ENCODE measurements around the gene BCAM. TPM values are rescaled to one million over a fixed set of nuclear protein-coding genes. Genes with fewer than 3 reads are reported as not detected.
"Not testable (repeated sequence)": the region's sequence is repeated elsewhere in the genome, so short reads cannot be mapped to it uniquely, and the experiment has no call there.

BCAM gene
- total and polyA plus RNA-seq, 5 donors from 2014 or later, result not detected

GRCh38 chr19:44823373-44823698 lies 14.4 kb downstream of the BCAM start:
- ATAC-seq (ENCODE audit: low read depth in 2 of 2), result no peak
- Mint-ChIP-seq H3K4me1 (no peaks in the 10 kb centered on the region), H3K9me3 (no peaks in the 10 kb centered on the region), H3K27me3 (peaks cover 15% of the 10 kb centered on the region), H3K4me3 (no peak overlapping the region), H3K36me3 (no peaks in the 10 kb centered on the region), H3K27ac (no peak overlapping the region)
- no peak for DNase-seq
- Histone ChIP-seq H3K9me3 (ENCODE audit: control insufficient read depth in 2 of 2, low read length in 2 of 2) (no peaks in the 10 kb centered on the region), H3K27me3 (ENCODE audit: control insufficient read depth, insufficient read depth, low read length) (no peaks in the 10 kb centered on the region), H3K4me3 (ENCODE audit: low read depth, low read length) (no peak overlapping the region), H3K27ac (ENCODE audit: insufficient read depth, low read length, poor library complexity, severe bottlenecking) (no peak overlapping the region), H3K36me3 (ENCODE audit: control insufficient read depth, insufficient read depth, low read length) (no peaks in the 10 kb centered on the region), H3K4me1 (ENCODE audit: control insufficient read depth, insufficient read depth, low read length, poor library complexity, severe bottlenecking) (no peaks in the 10 kb centered on the region)

GRCh38 chr19:44824761-44825160 lies 15.9 kb downstream of the BCAM start:
- H3K27me3 Mint-ChIP-seq, result peaks cover 15% of the 10 kb centered on the region
- no peak overlapping the region for H3K27ac ChIP-seq (ENCODE audit: insufficient read depth, low read length, poor library complexity, severe bottlenecking)
- no peaks in the 10 kb centered on the region for H3K4me1 ChIP-seq (ENCODE audit: control insufficient read depth, insufficient read depth, low read length, poor library complexity, severe bottlenecking)
- H3K4me3 ChIP-seq (ENCODE audit: low read depth, low read length), result no peak overlapping the region
- ATAC-seq (ENCODE audit: low read depth in 2 of 2) (no peak), DNase-seq (no peak)
- no peaks in the 10 kb centered on the region for H3K36me3 Mint-ChIP-seq
- H3K4me1 Mint-ChIP-seq, result no peaks in the 10 kb centered on the region
- H3K4me3 Mint-ChIP-seq, result no peak overlapping the region
- no peaks in the 10 kb centered on the region for H3K27me3 ChIP-seq (ENCODE audit: control insufficient read depth, insufficient read depth, low read length)
- no peaks in the 10 kb centered on the region for H3K9me3 ChIP-seq (ENCODE audit: control insufficient read depth in 2 of 2, low read length in 2 of 2)
- no peak overlapping the region for H3K27ac Mint-ChIP-seq
- peaks cover 0 to 1% (median 0%) of the 10 kb centered on the region in 7 donors for H3K9me3 Mint-ChIP-seq
- no peaks in the 10 kb centered on the region for H3K36me3 ChIP-seq (ENCODE audit: control insufficient read depth, insufficient read depth, low read length)

- H3K9me3 ChIP-seq (ENCODE audit: control insufficient read depth in 2 of 2, low read length in 2 of 2); H3K27ac ChIP-seq (ENCODE audit: insufficient read depth, low read length, poor library complexity, severe bottlenecking); H3K36me3 ChIP-seq (ENCODE audit: control insufficient read depth, insufficient read depth, low read length); ATAC-seq (ENCODE audit: low read depth in 2 of 2); DNase-seq; H3K4me3 ChIP-seq (ENCODE audit: low read depth, low read length); H3K36me3 Mint-ChIP-seq; H3K27ac Mint-ChIP-seq; H3K27me3 ChIP-seq (ENCODE audit: control insufficient read depth, insufficient read depth, low read length); H3K9me3 Mint-ChIP-seq; H3K4me3 Mint-ChIP-seq; H3K27me3 Mint-ChIP-seq; H3K4me1 ChIP-seq (ENCODE audit: control insufficient read depth, insufficient read depth, low read length, poor library complexity, severe bottlenecking); H3K4me1 Mint-ChIP-seq: not testable (repeated sequence)
These were observed 24.0 kb downstream of the BCAM start for GRCh38 chr19:44832875-44833274.

GRCh38 chr19:44834399-44834798 lies 25.5 kb downstream of the BCAM start:
- DNase-seq; ATAC-seq (ENCODE audit: low read depth in 2 of 2); H3K27me3 ChIP-seq (ENCODE audit: control insufficient read depth, insufficient read depth, low read length); H3K9me3 Mint-ChIP-seq; H3K27ac ChIP-seq (ENCODE audit: insufficient read depth, low read length, poor library complexity, severe bottlenecking); H3K4me3 ChIP-seq (ENCODE audit: low read depth, low read length); H3K36me3 ChIP-seq (ENCODE audit: control insufficient read depth, insufficient read depth, low read length); H3K27ac Mint-ChIP-seq; H3K27me3 Mint-ChIP-seq; H3K9me3 ChIP-seq (ENCODE audit: control insufficient read depth in 2 of 2, low read length in 2 of 2); H3K4me3 Mint-ChIP-seq; H3K4me1 ChIP-seq (ENCODE audit: control insufficient read depth, insufficient read depth, low read length, poor library complexity, severe bottlenecking); H3K4me1 Mint-ChIP-seq; H3K36me3 Mint-ChIP-seq: not testable (repeated sequence)

GRCh38 chr19:44839276-44839675 lies 30.4 kb downstream of the BCAM start:
- Histone ChIP-seq H3K27ac (ENCODE audit: insufficient read depth, low read length, poor library complexity, severe bottlenecking) (no peak overlapping the region), H3K27me3 (ENCODE audit: control insufficient read depth, insufficient read depth, low read length) (no peaks in the 10 kb centered on the region), H3K9me3 (ENCODE audit: control insufficient read depth in 2 of 2, low read length in 2 of 2) (no peaks in the 10 kb centered on the region), H3K36me3 (ENCODE audit: control insufficient read depth, insufficient read depth, low read length) (no peaks in the 10 kb centered on the region), H3K4me1 (ENCODE audit: control insufficient read depth, insufficient read depth, low read length, poor library complexity, severe bottlenecking) (no peaks in the 10 kb centered on the region), H3K4me3 (ENCODE audit: low read depth, low read length) (no peak overlapping the region)
- no peak overlapping the region for H3K27ac Mint-ChIP-seq
- no peak overlapping the region for H3K4me3 Mint-ChIP-seq
- H3K36me3 Mint-ChIP-seq, result no peaks in the 10 kb centered on the region
- no peaks in the 10 kb centered on the region for H3K4me1 Mint-ChIP-seq
- DNase-seq (no peak), ATAC-seq (ENCODE audit: low read depth in 2 of 2) (no peak)
- H3K9me3 Mint-ChIP-seq, result peaks cover 0 to 4% (median 0%) of the 10 kb centered on the region in 7 donors
- H3K27me3 Mint-ChIP-seq, result peaks cover 8% of the 10 kb centered on the region

GRCh38 chr19:44840811-44841210 lies 31.9 kb downstream of the BCAM start:
- DNase-seq, result no peak
- Histone ChIP-seq H3K27ac (ENCODE audit: insufficient read depth, low read length, poor library complexity, severe bottlenecking) (no peak overlapping the region), H3K4me1 (ENCODE audit: control insufficient read depth, insufficient read depth, low read length, poor library complexity, severe bottlenecking) (peaks cover 14% of the 10 kb centered on the region), H3K36me3 (ENCODE audit: control insufficient read depth, insufficient read depth, low read length) (no peaks in the 10 kb centered on the region), H3K9me3 (ENCODE audit: control insufficient read depth in 2 of 2, low read length in 2 of 2) (no peaks in the 10 kb centered on the region), H3K27me3 (ENCODE audit: control insufficient read depth, insufficient read depth, low read length) (peaks cover 2% of the 10 kb centered on the region), H3K4me3 (ENCODE audit: low read depth, low read length) (no peak overlapping the region)
- Mint-ChIP-seq H3K27me3 (peaks cover 12% of the 10 kb centered on the region), H3K9me3 (peaks cover 0 to 3% (median 0%) of the 10 kb centered on the region in 7 donors), H3K36me3 (peaks cover 4% of the 10 kb centered on the region), H3K4me1 (peaks cover 7 to 10% (median 7%) of the 10 kb centered on the region in 4 donors), H3K4me3 (no peak overlapping the region), H3K27ac (no peak overlapping the region)
- no peak for ATAC-seq (ENCODE audit: low read depth in 2 of 2)

- Mint-ChIP-seq H3K4me1 (peaks cover 7 to 12% (median 8%) of the 10 kb centered on the region in 4 donors), H3K27me3 (peaks cover 16% of the 10 kb centered on the region), H3K9me3 (peaks cover 0 to 3% (median 0%) of the 10 kb centered on the region in 7 donors), H3K36me3 (peaks cover 4% of the 10 kb centered on the region), H3K4me3 (no peak overlapping the region), H3K27ac (no peak overlapping the region)
- Histone ChIP-seq H3K27ac (ENCODE audit: insufficient read depth, low read length, poor library complexity, severe bottlenecking) (no peak overlapping the region), H3K4me1 (ENCODE audit: control insufficient read depth, insufficient read depth, low read length, poor library complexity, severe bottlenecking) (peaks cover 18% of the 10 kb centered on the region), H3K9me3 (ENCODE audit: control insufficient read depth in 2 of 2, low read length in 2 of 2) (no peaks in the 10 kb centered on the region), H3K27me3 (ENCODE audit: control insufficient read depth, insufficient read depth, low read length) (peaks cover 2% of the 10 kb centered on the region), H3K36me3 (ENCODE audit: control insufficient read depth, insufficient read depth, low read length) (no peaks in the 10 kb centered on the region), H3K4me3 (ENCODE audit: low read depth, low read length) (no peak overlapping the region)
- no peak for DNase-seq
- no peak for ATAC-seq (ENCODE audit: low read depth in 2 of 2)
These were observed 32.3 kb downstream of the BCAM start for GRCh38 chr19:44841231-44841630.

GRCh38 chr19:44845286-44845611 lies 36.3 kb downstream of the BCAM start:
- H3K36me3 ChIP-seq (ENCODE audit: control insufficient read depth, insufficient read depth, low read length), result no peaks in the 10 kb centered on the region
- DNase-seq, result no peak
- H3K4me3 Mint-ChIP-seq, result peak overlapping the region; percentile 86 to 94 (median 88)
- peaks cover 8 to 21% (median 15%) of the 10 kb centered on the region in 4 donors for H3K4me1 Mint-ChIP-seq
- H3K27ac Mint-ChIP-seq, result peak overlapping the region in 2 of 3 donors; percentile 84 to 88
- no peak for ATAC-seq (ENCODE audit: low read depth in 2 of 2)
- H3K27me3 ChIP-seq (ENCODE audit: control insufficient read depth, insufficient read depth, low read length), result peaks cover 5% of the 10 kb centered on the region
- H3K4me1 ChIP-seq (ENCODE audit: control insufficient read depth, insufficient read depth, low read length, poor library complexity, severe bottlenecking), result peaks cover 35% of the 10 kb centered on the region
- H3K9me3 Mint-ChIP-seq, result peaks cover 0 to 3% (median 0%) of the 10 kb centered on the region in 7 donors
- H3K36me3 Mint-ChIP-seq, result peaks cover 4% of the 10 kb centered on the region
- H3K9me3 ChIP-seq (ENCODE audit: control insufficient read depth in 2 of 2, low read length in 2 of 2), result no peaks in the 10 kb centered on the region
- peak overlapping the region; percentile 49 for H3K4me3 ChIP-seq (ENCODE audit: low read depth, low read length)
- H3K27ac ChIP-seq (ENCODE audit: insufficient read depth, low read length, poor library complexity, severe bottlenecking), result no peak overlapping the region
- peaks cover 42% of the 10 kb centered on the region for H3K27me3 Mint-ChIP-seq
